HEK293T (cell line): Measurements from ENCODE around the gene LMO2.

Source experiments
- CTCF ChIA-PET: fragments of 350-600 bp; formaldehyde crosslinking; extraction: SDS; loops from one replicate; lab custom pipeline; 2021; ENCODE audit warnings: antibody characterized with exemption, inconsistent platforms; lab: Yijun Ruan, JAX
- POLR2A ChIA-PET: fragments of 350-600 bp; formaldehyde crosslinking; extraction: SDS; loops from one replicate; lab custom pipeline; 2020; ENCODE audit warnings: antibody characterized with exemption, inconsistent platforms; lab: Yijun Ruan, JAX
- DNase-seq: peaks from one replicate; pipeline ENCODE4 v3.0.0; 2012; ENCODE audit warnings: mixed read lengths; ENCODE audit errors: extremely low spot score
- ARNT ChIP-seq: fragments of 450-650 bp; IDR thresholded peaks from 2 replicates; pipeline ENCODE4 v1.6.1; 2017; ENCODE audit warnings: mild to moderate bottlenecking
- BHLHE40 ChIP-seq: fragments of 450-650 bp; IDR thresholded peaks from 2 replicates; pipeline ENCODE4 v1.6.1; 2016; ENCODE audit warnings: mild to moderate bottlenecking, moderate library complexity, borderline replicate concordance
- CTBP1 ChIP-seq: fragments of 450-650 bp; IDR thresholded peaks from 2 replicates; pipeline ENCODE4 v1.6.1; 2016; ENCODE audit warnings: borderline replicate concordance
- ELF4 ChIP-seq: fragments of 450-650 bp; IDR thresholded peaks from 2 replicates; pipeline ENCODE4 v1.6.1; 2017; ENCODE audit warnings: antibody characterized with exemption
- FOXA1 ChIP-seq: fragments of 450-650 bp; IDR thresholded peaks from 2 replicates; pipeline ENCODE4 v1.6.1; 2016; ENCODE audit warnings: mild to moderate bottlenecking
- FOXK2 ChIP-seq: fragments of 450-650 bp; IDR thresholded peaks from 2 replicates; pipeline ENCODE4 v1.6.1; 2016; ENCODE audit warnings: mild to moderate bottlenecking
- FOXM1 ChIP-seq: fragments of 450-650 bp; IDR thresholded peaks from 2 replicates; pipeline ENCODE4 v1.6.1; 2017; ENCODE audit warnings: mild to moderate bottlenecking, borderline replicate concordance
- HDGF ChIP-seq: fragments of 450-650 bp; IDR thresholded peaks from 2 replicates; pipeline ENCODE4 v1.6.1; 2017; ENCODE audit warnings: antibody characterized with exemption, borderline replicate concordance
- L3MBTL2 ChIP-seq: fragments of 450-650 bp; conservative IDR thresholded peaks from 2 replicates; pipeline ENCODE4 v1.6.1; 2016; ENCODE audit warnings: mild to moderate bottlenecking
- LEF1 ChIP-seq: fragments of 450-650 bp; IDR thresholded peaks from 2 replicates; pipeline ENCODE4 v1.6.1; 2017; ENCODE audit warnings: mild to moderate bottlenecking, borderline replicate concordance
- NFRKB ChIP-seq: fragments of 450-650 bp; IDR thresholded peaks from 2 replicates; pipeline ENCODE4 v1.6.1; 2016; ENCODE audit warnings: mild to moderate bottlenecking, moderate library complexity
- SP1 ChIP-seq: fragments of 450-650 bp; IDR thresholded peaks from 2 replicates; pipeline ENCODE4 v1.6.1; 2017
- SUZ12 ChIP-seq: fragments of 450-650 bp; IDR thresholded peaks from 2 replicates; pipeline ENCODE4 v1.6.1; 2016; ENCODE audit warnings: mild to moderate bottlenecking
- TARDBP ChIP-seq: fragments of 450-650 bp; IDR thresholded peaks from 2 replicates; pipeline ENCODE4 v1.6.1; 2016
- ZNF384 ChIP-seq: fragments of 450-650 bp; IDR thresholded peaks from 2 replicates; pipeline ENCODE4 v1.6.1; 2016
- TF ChIP-seq, protein P1 (sequence below): fragments of 450-650 bp; IDR thresholded peaks from 2 replicates; pipeline ENCODE4 v1.6.1; 2016

LMO2 gene

DNA sequence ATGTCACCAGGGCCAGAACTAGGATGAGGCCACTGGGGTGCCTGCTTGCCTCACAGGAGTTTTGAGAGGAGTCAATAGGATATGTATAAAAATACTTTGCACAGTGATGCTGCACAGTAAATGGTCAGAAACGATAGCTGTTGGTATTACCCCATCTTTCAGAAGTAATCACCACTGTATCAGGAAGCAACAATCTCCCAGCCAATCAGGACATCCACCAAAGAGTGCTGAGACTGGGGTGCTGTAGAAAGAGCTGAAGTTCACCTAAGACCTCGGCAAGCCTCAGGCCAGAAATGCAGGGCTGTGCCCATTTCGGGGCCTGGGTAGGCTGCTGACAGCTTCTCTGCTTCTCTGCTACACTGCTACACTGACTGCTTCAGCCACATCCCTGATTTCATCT lies 17.4 kb downstream of the LMO2 start:
- TF ChIP-seq CTBP1 = no peak
- no peak for TF ChIP-seq TARDBP
- no peak for TF ChIP-seq HDGF
- TF ChIP-seq SUZ12 = no peak
- POLR2A ChIA-PET = no interaction called here
- DNase-seq = no peak
- CTCF ChIA-PET = no interaction called here

DNA sequence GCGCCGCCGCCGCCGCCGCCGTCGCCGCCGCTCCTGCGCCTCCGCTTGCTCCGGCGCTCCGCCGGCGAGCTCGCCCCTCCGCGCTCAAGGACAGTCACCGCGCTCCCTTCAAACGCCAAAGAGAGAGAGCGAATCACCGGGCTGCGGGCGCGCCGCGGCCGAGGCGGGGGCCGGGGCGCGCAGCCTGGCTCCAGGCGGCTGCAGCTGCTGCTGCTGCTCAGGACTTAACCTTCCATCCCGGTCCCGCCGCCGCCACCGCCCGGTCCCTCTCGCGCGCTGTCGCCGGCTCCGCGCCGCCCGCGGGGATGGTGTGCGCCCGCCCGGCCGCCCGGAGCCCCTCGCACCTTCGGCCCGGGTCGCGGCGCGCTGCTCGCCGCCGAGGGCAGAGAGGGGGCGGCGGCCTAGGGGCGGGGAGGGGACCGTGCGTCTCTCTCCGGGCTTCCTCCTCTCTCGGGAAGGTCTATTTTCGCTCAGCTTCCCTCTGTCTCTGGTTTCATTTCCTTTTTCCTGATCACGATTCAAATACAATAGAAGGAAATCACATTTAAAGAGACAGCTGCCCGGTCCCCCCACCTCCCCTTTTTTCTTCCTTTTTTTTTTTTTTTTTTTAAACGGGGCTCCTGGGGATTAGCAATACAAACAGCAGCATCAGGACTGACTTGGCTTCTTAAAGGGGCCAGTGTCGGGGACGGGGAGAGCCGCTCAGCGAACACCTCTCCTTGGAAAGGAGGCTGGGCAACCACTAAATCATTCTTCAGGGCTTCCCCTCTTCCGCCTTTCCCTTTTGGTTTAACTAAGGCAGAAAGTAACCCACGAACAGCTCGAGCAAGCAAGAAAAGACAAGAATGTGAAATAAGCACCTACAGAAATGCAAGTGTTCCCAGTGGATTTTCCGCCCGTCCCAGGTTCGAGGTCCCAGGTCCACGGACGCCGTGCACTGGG lies 22.1 kb downstream of the LMO2 start:
- TF ChIP-seq ARNT = peak; percentile 6; the same call in 1 of the 2 replicates
- TF ChIP-seq, protein P1, sequence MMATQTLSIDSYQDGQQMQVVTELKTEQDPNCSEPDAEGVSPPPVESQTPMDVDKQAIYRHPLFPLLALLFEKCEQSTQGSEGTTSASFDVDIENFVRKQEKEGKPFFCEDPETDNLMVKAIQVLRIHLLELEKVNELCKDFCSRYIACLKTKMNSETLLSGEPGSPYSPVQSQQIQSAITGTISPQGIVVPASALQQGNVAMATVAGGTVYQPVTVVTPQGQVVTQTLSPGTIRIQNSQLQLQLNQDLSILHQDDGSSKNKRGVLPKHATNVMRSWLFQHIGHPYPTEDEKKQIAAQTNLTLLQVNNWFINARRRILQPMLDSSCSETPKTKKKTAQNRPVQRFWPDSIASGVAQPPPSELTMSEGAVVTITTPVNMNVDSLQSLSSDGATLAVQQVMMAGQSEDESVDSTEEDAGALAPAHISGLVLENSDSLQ = 0 out of 2 replicates have a peak, but pooled peaks have one; percentile 7
- TF ChIP-seq NFRKB = no peak
- peak; percentile 53 for DNase-seq
- ChIA-PET CTCF (interaction anchor here (2.5 kb wide), 1 partner anchor 101 kb away, joined by 10 read pairs; no protein-coding TSS in a partner anchor), POLR2A (no interaction called here)

DNA sequence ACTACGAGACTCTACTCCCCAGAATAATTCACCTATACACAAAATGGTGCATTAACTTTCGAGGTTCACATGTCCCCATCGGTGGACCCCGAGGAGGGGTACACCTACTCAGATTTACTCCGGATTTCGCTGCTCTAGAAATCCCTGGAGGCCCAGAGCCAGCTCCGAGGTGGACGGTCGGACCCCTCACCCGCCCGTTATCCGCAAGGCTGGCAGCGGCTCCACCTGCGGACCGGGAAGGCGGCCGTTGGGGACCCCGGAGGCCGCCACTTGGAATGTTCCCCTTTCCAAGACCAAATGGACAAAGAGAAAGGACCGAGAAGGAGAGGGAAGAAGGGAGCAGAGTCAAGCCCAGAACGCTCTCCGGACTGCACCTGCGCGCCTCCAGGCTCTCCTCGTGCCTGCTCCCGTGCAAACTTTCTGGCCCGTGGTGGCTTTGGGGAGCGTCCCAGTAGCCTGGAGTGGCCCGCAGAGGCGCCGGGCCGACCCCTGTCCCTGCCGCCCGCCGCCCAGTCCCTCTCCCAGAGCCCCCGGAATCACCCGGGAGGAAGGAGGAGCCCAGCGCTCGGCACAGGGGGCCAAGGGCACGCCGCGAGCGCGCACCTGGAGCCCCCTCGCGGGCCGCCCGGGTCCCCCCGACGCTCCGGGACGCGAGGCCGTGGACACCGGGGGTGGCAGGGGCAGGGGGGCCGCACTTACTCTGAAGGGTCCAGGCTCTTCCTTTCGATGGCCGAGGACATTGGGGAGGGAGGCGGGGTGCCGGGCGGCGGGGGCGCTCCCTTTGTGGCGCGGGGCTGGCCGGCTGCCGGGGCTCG lies 23.0 kb downstream of the LMO2 start:
- no peak for TF ChIP-seq L3MBTL2
- no peak for TF ChIP-seq LEF1
- TF ChIP-seq ZNF384 = no peak
- no peak for TF ChIP-seq BHLHE40
- no peak for TF ChIP-seq CTBP1
- TF ChIP-seq ELF4 = no peak
- no peak for TF ChIP-seq TARDBP
- no peak for TF ChIP-seq SUZ12
- ChIA-PET CTCF (interaction anchor here (0.6 to 2.5 kb wide), 5 partner anchors 11 to 119 kb away, joined by 3 to 10 read pairs (median 4); partner anchors contain the start of gene LMO2), POLR2A (interaction anchor here (1.3 kb wide), 1 partner anchor 101 kb away, joined by 3 read pairs; no protein-coding TSS in a partner anchor)

DNA sequence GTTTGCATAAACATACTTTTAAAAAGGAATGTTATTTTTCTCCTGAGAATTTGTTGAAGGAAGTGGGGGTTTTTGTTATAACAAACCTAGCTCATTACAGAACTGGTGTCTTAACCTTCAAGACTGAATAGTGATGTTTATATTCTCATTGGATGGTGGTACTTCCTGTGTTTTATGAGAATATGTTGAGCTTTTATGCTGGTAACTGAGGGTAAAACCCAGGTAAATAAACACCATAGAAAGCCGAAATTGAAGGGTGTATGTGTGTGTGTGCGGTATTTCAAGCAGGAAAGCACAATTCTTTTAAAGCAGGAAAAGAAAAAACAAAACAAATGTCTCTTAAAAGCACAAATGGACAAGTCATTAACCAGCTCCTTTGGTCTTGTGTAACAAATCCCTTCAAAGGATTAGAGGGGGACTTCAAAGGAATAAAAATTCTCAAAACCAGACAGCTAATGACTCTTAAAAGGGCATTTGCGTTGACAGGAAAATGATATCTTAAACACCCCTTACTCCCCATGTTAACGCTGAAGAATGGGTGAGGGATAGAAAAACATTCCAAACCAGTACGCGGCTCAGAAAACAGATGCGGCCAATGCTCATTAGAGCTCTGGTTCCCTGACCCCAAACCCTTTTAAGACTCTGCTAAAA lies 23.8 kb downstream of the LMO2 start:
- TF ChIP-seq NFRKB = no peak
- TF ChIP-seq, protein P1 = no peak
- no peak for TF ChIP-seq ZNF384
- no peak for TF ChIP-seq SUZ12
- no peak for TF ChIP-seq ELF4
- TF ChIP-seq HDGF = no peak
- no peak for TF ChIP-seq ARNT
- no peak for TF ChIP-seq L3MBTL2
- TF ChIP-seq TARDBP = no peak
- no peak for TF ChIP-seq SP1
- TF ChIP-seq LEF1 = no peak
- no peak for TF ChIP-seq FOXM1
- TF ChIP-seq FOXK2 = no peak
- no peak for TF ChIP-seq BHLHE40
- TF ChIP-seq FOXA1 = no peak
- no peak for TF ChIP-seq CTBP1
- POLR2A ChIA-PET = interaction anchor here (1.3 kb wide), 1 partner anchor 102 kb away, joined by 3 read pairs; no protein-coding TSS in a partner anchor
- CTCF ChIA-PET = interaction anchor here (0.6 to 2.5 kb wide), 5 partner anchors 10 to 120 kb away, joined by 3 to 10 read pairs (median 4); partner anchors contain the start of gene LMO2
- no peak for DNase-seq

More for the DNA sequence above, 23.0 kb downstream of the LMO2 start:
- DNase-seq = no peak

DNA sequence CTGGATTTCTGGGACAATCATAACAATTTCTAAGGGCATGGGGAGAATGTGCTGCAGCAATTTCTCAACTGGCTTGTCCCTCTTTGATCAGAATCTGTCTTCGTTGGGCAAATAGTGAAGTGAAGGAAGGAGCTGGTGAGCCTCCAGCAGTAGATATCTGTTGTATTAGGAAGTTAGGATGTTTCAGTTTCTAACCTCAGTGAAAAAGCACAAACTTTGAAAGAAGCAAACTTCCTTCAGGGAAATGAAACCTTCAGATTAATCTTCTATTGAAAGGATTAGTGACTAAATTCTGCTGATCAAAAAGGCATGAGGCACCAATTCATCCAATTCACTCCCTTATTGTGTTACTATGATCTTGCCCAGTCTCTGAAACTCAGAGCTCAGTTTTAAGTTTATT lies 24.3 kb downstream of the LMO2 start:
- TF ChIP-seq CTBP1 (no peak), FOXK2 (no peak), FOXA1 (no peak), HDGF (no peak)
- TF ChIP-seq, protein P1 = no peak
- DNase-seq = no peak
- CTCF ChIA-PET = interaction anchor here (1.0 to 2.5 kb wide), 4 partner anchors 10 to 120 kb away, joined by 3 to 10 read pairs (median 6); partner anchors contain the start of gene LMO2
- POLR2A ChIA-PET = interaction anchor here (1.3 kb wide), 1 partner anchor 102 kb away, joined by 3 read pairs; no protein-coding TSS in a partner anchor
